Tibial nerve (tissue), 4 donors: ENCODE data around the gene DNAJB9.

Experiments used
- CTCF ChIP-seq, 5 experiments: fragments of 200-600 bp in 3 of 5; fragments of 450-650 bp in 2 of 5; sonication (generic) in 3 of 5; IDR thresholded peaks; one replicate each; pipeline ENCODE4 v1.5.1; 2016 to 2019; ENCODE audit warnings: antibody characterized with exemption in 5 of 5, mild to moderate bottlenecking in 3 of 5, moderate library complexity in 2 of 5
- EP300 ChIP-seq, 2 donors: sonication (generic); formaldehyde crosslinking; IDR thresholded peaks; one replicate each; pipeline ENCODE4 v1.6.1; 2017; ENCODE audit warnings: antibody characterized with exemption in 2 of 2, mild to moderate bottlenecking in 1 of 2
- POLR2A ChIP-seq, 2 donors: fragments of 450-650 bp; IDR thresholded peaks; one replicate each; pipeline ENCODE4 v1.6.1; 2017; ENCODE audit warnings: antibody characterized with exemption in 2 of 2, mild to moderate bottlenecking in 2 of 2, moderate library complexity in 2 of 2

GRCh38 chr7:108528183-108528712, 41.4 kb upstream of the DNAJB9 start:
- no peak for TF ChIP-seq POLR2A (IDR thresholded peaks at IDR 0.05)
- TF ChIP-seq CTCF (IDR thresholded peaks at IDR 0.05) = no peak
- TF ChIP-seq EP300 (IDR thresholded peaks at IDR 0.05) = no peak
